PFSK-1 (cell line): ENCODE data around the gene ABCC1.

Experiments
- FOXP2 ChIP-seq: optimal IDR thresholded peaks from 2 replicates; pipeline ENCODE3; 2011; ENCODE audit warnings: borderline replicate concordance, control low read depth, inconsistent platforms; ENCODE audit not compliant: insufficient read depth; ENCODE audit errors: extremely low read length, extremely low read depth
- POLR2AphosphoS5 ChIP-seq: IDR thresholded peaks from 2 replicates; pipeline ENCODE4 v1.6.1; 2012; ENCODE audit warnings: low read depth, mild to moderate bottlenecking, control low read depth, low read length, moderate library complexity
- SIN3A ChIP-seq: IDR thresholded peaks from 2 replicates; pipeline ENCODE4 v1.6.1; 2012; ENCODE audit warnings: mild to moderate bottlenecking, low read length, moderate library complexity, borderline replicate concordance; ENCODE audit not compliant: insufficient read depth
- TAF1 ChIP-seq: IDR thresholded peaks from 2 replicates; pipeline ENCODE4 v1.6.1; 2012; ENCODE audit warnings: low read length, control low read depth, borderline replicate concordance; ENCODE audit not compliant: insufficient read depth
- TF ChIP-seq, protein P1 (sequence below), 2 experiments: IDR thresholded peaks; 2 replicates each; pipeline versions ENCODE4 v1.6.1 to v1.8.0; 2011 to 2012; ENCODE audit warnings: low read depth in 2 of 2, low read length in 2 of 2, control low read depth in 1 of 2, inconsistent platforms in 1 of 2, mild to moderate bottlenecking in 1 of 2, moderate library complexity in 1 of 2; ENCODE audit not compliant: insufficient read depth in 1 of 2

DNA sequence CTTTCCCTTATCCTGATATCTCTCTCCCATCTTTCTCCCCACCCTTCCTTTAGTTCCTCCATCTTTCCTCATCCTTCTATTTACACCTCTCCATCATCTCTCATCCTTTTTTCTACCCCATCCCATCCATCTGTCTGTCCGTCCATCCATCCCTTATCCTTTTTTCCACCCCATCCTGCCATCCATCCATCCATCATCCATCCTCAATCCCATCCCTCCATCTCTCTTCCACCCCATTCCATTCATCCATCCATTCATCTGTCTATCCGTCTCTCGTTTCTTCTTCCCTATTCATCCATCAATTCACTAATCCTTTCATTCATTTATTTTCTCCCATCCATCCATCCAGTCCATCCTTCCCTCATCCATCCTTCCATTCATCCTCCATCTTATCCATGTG is 205.8 kb downstream of the ABCC1 start:
- TF ChIP-seq, protein P1, sequence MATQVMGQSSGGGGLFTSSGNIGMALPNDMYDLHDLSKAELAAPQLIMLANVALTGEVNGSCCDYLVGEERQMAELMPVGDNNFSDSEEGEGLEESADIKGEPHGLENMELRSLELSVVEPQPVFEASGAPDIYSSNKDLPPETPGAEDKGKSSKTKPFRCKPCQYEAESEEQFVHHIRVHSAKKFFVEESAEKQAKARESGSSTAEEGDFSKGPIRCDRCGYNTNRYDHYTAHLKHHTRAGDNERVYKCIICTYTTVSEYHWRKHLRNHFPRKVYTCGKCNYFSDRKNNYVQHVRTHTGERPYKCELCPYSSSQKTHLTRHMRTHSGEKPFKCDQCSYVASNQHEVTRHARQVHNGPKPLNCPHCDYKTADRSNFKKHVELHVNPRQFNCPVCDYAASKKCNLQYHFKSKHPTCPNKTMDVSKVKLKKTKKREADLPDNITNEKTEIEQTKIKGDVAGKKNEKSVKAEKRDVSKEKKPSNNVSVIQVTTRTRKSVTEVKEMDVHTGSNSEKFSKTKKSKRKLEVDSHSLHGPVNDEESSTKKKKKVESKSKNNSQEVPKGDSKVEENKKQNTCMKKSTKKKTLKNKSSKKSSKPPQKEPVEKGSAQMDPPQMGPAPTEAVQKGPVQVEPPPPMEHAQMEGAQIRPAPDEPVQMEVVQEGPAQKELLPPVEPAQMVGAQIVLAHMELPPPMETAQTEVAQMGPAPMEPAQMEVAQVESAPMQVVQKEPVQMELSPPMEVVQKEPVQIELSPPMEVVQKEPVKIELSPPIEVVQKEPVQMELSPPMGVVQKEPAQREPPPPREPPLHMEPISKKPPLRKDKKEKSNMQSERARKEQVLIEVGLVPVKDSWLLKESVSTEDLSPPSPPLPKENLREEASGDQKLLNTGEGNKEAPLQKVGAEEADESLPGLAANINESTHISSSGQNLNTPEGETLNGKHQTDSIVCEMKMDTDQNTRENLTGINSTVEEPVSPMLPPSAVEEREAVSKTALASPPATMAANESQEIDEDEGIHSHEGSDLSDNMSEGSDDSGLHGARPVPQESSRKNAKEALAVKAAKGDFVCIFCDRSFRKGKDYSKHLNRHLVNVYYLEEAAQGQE (IDR thresholded peaks at IDR 0.05; ENCODE audit: insufficient read depth in 1 of 2, low read depth in 2 of 2, low read length in 2 of 2): no peak
- no peak for TF ChIP-seq SIN3A
- TF ChIP-seq POLR2AphosphoS5: no peak
- TF ChIP-seq TAF1: no peak
- TF ChIP-seq FOXP2: no peak
